Tibial nerve (tissue), 4 donors: ENCODE measurements around the gene GLE1.

ENCODE experiments used
- EP300 ChIP-seq, 2 donors: sonication (generic); formaldehyde crosslinking; IDR thresholded peaks; one replicate each; pipeline ENCODE4 v1.6.1; 2017; ENCODE audit warnings: antibody characterized with exemption in 2 of 2, mild to moderate bottlenecking in 1 of 2
- TF ChIP-seq, protein P1 (sequence below), 5 experiments: fragments of 200-600 bp in 3 of 5; fragments of 450-650 bp in 2 of 5; sonication (generic) in 3 of 5; IDR thresholded peaks; one replicate each; pipeline ENCODE4 v1.5.1; 2016 to 2019; ENCODE audit warnings: antibody characterized with exemption in 5 of 5, mild to moderate bottlenecking in 3 of 5, moderate library complexity in 2 of 5

DNA sequence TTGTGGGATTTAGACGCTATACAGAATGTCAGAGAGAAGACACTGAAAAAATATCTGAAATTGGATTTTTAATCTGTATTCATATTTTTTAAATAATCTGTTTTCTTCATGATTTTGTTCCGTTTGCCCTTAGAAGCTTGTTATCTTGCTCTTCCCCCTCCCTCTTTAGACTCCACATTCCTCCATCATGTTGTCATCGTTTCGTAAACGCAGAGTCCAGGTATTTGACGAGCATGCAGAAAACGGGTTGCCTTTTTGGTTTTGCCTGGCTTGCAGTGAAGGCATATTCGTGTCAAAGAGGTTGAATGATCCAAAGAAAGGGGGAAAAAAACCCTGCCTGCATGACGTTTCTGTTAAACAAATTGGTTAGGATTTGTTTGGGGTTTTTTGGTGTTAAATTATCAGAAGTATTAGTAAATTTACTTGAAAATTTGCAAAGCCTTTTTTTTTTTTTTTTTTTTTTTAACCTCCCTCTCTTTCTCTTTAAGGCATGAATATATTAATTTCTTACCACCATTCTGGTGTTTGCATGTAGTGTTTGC, 50.7 kb downstream of the GLE1 start:
- TF ChIP-seq, protein P1, sequence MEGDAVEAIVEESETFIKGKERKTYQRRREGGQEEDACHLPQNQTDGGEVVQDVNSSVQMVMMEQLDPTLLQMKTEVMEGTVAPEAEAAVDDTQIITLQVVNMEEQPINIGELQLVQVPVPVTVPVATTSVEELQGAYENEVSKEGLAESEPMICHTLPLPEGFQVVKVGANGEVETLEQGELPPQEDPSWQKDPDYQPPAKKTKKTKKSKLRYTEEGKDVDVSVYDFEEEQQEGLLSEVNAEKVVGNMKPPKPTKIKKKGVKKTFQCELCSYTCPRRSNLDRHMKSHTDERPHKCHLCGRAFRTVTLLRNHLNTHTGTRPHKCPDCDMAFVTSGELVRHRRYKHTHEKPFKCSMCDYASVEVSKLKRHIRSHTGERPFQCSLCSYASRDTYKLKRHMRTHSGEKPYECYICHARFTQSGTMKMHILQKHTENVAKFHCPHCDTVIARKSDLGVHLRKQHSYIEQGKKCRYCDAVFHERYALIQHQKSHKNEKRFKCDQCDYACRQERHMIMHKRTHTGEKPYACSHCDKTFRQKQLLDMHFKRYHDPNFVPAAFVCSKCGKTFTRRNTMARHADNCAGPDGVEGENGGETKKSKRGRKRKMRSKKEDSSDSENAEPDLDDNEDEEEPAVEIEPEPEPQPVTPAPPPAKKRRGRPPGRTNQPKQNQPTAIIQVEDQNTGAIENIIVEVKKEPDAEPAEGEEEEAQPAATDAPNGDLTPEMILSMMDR (IDR thresholded peaks at IDR 0.05) = no peak
- TF ChIP-seq EP300 (IDR thresholded peaks at IDR 0.05) = no peak
